Mesodermal cell (in vitro differentiated cells): Measurements from ENCODE around the gene FIBCD1.

Experiments
- H3K27ac ChIP-seq: 2 replicates; pipeline ENCODE4 v1.7.0; 2013; ENCODE audit warnings: mild to moderate bottlenecking, low read depth, low read length, moderate library complexity; ENCODE audit not compliant: severe bottlenecking
- H3K36me3 ChIP-seq: 2 replicates; pipeline ENCODE4 v1.7.1; 2013; ENCODE audit warnings: mild to moderate bottlenecking, low read length, moderate library complexity; ENCODE audit not compliant: control insufficient read depth, insufficient read depth
- H3K4me1 ChIP-seq: one replicate; pipeline ENCODE4 v1.7.1; 2013; ENCODE audit warnings: mild to moderate bottlenecking, low read length; ENCODE audit not compliant: insufficient read depth, control insufficient read depth, poor library complexity, severe bottlenecking
- H3K4me3 ChIP-seq: 2 replicates; pipeline ENCODE4 v1.7.0; 2013; ENCODE audit warnings: low read length, control low read depth, mild to moderate bottlenecking; ENCODE audit not compliant: insufficient read depth, poor library complexity, severe bottlenecking; ENCODE audit errors: extremely low read depth
- H3K9me3 ChIP-seq: 2 replicates; pipeline ENCODE4 v1.7.1; 2013; ENCODE audit warnings: mild to moderate bottlenecking, low read length, moderate library complexity; ENCODE audit not compliant: control insufficient read depth
- WGBS, 2 experiments: methylation state at CpG; one replicate each; pipeline ENCODE4 v1.1.5; 2013; ENCODE audit warnings: missing lambda C conversion rate in 2 of 2; ENCODE audit not compliant: insufficient coverage in 2 of 2; 5-methylcytosine and 5-hydroxymethylcytosine counted together

FIBCD1 gene

DNA sequence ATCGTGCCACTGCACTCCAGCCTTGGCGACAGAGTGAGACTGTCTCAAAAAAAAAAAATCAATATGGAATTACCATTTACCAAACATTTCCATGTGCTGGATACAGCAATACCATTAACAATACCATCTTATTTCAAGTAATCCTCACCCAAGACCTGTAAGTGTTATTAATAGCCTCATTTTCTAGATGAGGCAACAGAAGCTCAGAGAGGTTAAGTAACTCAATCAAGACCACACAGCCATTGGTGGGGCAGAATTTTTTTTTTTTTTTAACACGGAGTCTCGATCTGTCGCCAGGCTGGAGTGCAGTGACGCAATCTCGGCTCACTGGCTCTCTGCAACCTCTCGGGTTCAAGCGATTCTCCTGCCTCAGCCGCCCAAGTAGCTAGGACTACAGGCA, 3.6 kb upstream of the FIBCD1 start:
- Histone ChIP-seq H3K4me1 (peaks cover 5% of the 10 kb centered on the region), H3K9me3 (no peaks in the 10 kb centered on the region), H3K27ac (no peak overlapping the region), H3K36me3 (no peaks in the 10 kb centered on the region), H3K4me3 (no peak overlapping the region)
- 88 to 90% methylated on average over 9 to 10 of the region's 10 CpGs for WGBS, 2 experiments

DNA sequence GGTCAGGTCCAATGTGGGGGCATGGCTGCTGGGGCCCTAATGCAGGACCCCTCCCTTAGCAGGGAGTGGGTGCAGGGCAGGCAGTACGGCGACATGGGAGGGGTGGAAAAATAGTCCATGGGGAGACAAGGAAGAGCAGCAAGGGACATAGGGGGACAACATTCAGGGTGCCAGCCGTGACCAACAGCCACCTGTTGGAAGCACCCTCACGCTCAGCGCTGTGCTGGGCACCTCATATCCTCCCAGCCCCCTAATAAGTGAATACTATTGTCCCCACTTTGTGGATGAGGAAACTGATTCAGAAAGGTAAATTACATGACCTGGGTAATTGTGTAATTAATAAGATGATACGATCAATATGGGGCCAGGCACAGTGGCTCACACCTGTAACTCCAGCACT, 3.0 kb upstream of the FIBCD1 start:
- Histone ChIP-seq H3K4me1 (peaks cover 7% of the 10 kb centered on the region), H3K27ac (no peak overlapping the region), H3K36me3 (no peaks in the 10 kb centered on the region), H3K4me3 (no peak overlapping the region), H3K9me3 (no peaks in the 10 kb centered on the region)
- WGBS, 2 experiments: 91 to 92% methylated on average over 4 of the region's 6 CpGs

DNA sequence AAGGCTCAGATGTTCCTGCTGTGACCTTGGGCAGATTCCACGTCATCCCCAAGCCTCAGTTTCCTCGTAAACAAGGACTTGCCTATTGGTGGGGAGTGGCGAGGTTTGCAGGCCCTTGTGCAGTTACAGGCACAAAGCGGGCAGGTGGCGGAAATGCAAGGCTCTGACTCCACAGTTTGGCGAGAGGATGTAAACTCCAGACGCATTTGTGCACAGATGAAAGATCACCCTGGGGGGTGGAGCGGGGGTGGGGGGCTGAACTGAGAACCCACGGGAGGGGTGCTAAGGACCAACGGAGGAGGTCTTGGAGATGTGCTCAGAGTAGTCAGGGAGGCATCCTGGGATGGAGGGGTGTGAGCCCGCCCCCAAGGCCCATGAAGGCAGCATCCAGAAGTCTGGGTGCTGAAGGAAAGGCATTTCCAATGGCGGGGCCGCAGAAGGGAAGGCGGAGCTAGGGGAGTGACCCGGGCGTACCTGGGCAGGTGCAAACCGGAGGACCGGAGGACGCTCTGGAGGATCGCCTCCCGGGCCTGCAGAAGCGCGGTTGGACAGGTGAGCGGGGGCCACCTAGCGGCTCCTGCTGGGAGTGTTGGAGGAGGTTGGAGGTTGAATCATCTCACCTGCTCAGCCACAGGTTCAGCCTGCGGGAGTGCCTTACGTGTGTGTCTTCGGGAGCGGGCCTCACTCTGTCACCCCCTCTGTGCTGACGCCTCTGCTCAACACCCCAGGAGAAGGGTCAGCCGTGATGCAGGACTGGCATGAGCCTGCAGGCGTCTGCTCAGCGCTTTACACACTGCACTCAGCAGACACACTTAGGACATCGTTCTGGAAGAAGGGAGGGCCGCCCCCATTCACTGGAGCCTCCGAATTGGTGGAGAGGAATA, 1.9 kb upstream of the FIBCD1 start:
- H3K27ac ChIP-seq: no peak overlapping the region
- WGBS, 2 experiments: 12 to 16% methylated on average over 27 to 35 of the region's 36 CpGs
- H3K9me3 ChIP-seq: no peaks in the 10 kb centered on the region
- peaks cover 16% of the 10 kb centered on the region for H3K4me1 ChIP-seq
- H3K4me3 ChIP-seq: no peak overlapping the region
- H3K36me3 ChIP-seq: no peaks in the 10 kb centered on the region

DNA sequence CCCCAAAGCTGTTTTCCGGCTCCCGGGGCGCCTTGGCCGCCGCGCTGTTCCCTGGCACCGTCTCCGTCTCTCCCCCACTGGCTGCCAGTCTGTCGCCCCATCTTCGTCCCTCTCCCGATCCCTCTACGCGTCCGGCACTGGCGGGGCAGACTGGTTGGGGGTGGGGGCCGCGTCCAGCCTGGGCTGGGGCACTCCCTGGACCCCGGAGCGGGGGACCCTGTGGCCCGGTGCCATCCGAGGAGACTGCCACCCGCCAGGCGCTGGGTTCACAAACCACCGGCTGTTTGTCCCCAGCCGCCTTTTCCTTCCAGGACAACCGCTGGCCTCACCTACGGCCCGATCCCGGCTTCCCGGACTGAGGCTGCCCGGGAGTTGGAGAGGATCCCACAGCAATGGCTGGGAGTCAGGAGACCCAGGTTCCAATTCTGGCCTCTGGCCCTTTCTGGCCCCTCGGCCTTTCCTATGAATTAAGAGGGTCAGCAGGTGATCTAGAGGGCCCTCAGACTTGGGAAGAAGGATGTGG, 1.0 kb upstream of the FIBCD1 start:
- H3K4me1 ChIP-seq: peaks cover 19% of the 10 kb centered on the region
- H3K36me3 ChIP-seq: no peaks in the 10 kb centered on the region
- no peak overlapping the region for H3K27ac ChIP-seq
- H3K9me3 ChIP-seq: no peaks in the 10 kb centered on the region
- no peak overlapping the region for H3K4me3 ChIP-seq
- 6 to 7% methylated on average over 28 to 31 of the region's 32 CpGs for WGBS, 2 experiments

- Histone ChIP-seq H3K9me3 (no peaks in the 10 kb centered on the region), H3K27ac (no peak overlapping the region), H3K4me1 (peaks cover 19% of the 10 kb centered on the region), H3K36me3 (no peaks in the 10 kb centered on the region), H3K4me3 (peak overlapping the region; percentile 56)
- WGBS, 2 experiments: 0 to 1% methylated on average over 41 to 57 of the region's 75 CpGs
Observed at GRCh38 chr9:130939405-130940026, 469 bp upstream of the FIBCD1 start.

DNA sequence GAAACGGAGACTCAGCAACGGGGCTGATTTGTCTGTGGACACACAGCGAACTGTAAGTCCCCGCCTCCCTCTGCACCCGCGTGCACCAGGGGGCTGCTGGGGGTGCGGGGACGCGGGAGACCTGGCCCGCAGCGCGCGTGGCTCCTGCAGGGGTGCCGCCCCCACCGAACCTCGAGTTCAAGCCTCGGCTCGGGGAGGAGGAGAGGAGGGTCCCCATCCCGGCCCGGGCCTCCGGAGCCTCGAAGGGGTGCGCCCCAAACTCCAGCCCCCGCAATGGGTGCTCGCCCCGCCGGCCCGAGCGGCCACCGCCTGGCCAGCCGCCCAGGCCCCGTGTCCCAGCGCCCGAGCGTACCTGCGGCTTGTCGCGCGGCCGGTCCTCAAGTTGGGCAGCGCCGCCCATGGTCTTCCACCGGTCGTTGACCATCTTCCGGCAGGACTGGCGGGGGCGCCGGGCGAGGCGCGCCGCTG, 829 bp downstream of the FIBCD1 start:
- no peaks in the 10 kb centered on the region for H3K36me3 ChIP-seq
- H3K4me1 ChIP-seq: peaks cover 21% of the 10 kb centered on the region
- H3K4me3 ChIP-seq: peak overlapping the region; percentile 39
- no peak overlapping the region for H3K27ac ChIP-seq
- WGBS, 2 experiments: 7 to 8% methylated on average over 34 to 37 of the region's 52 CpGs
- no peaks in the 10 kb centered on the region for H3K9me3 ChIP-seq

GRCh38 chr9:130937146-130938076, 1.6 kb downstream of the FIBCD1 start:
- Histone ChIP-seq H3K36me3 (no peaks in the 10 kb centered on the region), H3K9me3 (no peaks in the 10 kb centered on the region), H3K27ac (no peak overlapping the region), H3K4me1 (peaks cover 29% of the 10 kb centered on the region), H3K4me3 (peak overlapping the region; percentile 39)
- WGBS, 2 experiments: 80 to 84% methylated on average over 17 to 21 of the region's 23 CpGs

- H3K4me3 ChIP-seq: no peak overlapping the region
- 37 to 40% methylated on average over 10 of the region's 12 CpGs for WGBS, 2 experiments
- no peaks in the 10 kb centered on the region for H3K9me3 ChIP-seq
- H3K27ac ChIP-seq: peak overlapping the region; percentile 23
- peaks cover 29% of the 10 kb centered on the region for H3K4me1 ChIP-seq
- no peaks in the 10 kb centered on the region for H3K36me3 ChIP-seq
Observed at GRCh38 chr9:130936285-130937117, 2.5 kb downstream of the FIBCD1 start.

GRCh38 chr9:130935648-130936271, 3.3 kb downstream of the FIBCD1 start:
- Histone ChIP-seq H3K36me3 (no peaks in the 10 kb centered on the region), H3K9me3 (no peaks in the 10 kb centered on the region), H3K4me3 (no peak overlapping the region), H3K4me1 (peaks cover 29% of the 10 kb centered on the region), H3K27ac (peak overlapping the region; percentile 23)
- 90 to 96% methylated on average over 11 to 13 of the region's 13 CpGs for WGBS, 2 experiments
